Activated T-helper 17 cell treated with anti-CD3 and anti-CD28 coated beads, Interleukin-2, amount 50 U/mL, for 72 hours (primary cell): ENCODE results near the gene OIP5. TPM values are rescaled to one million over a fixed set of nuclear protein-coding genes. Genes with fewer than 3 reads are reported as not detected.
"Not testable (repeated sequence)": the region's sequence is repeated elsewhere in the genome, so short reads cannot be mapped to it uniquely, and the experiment has no call there.

Source experiments
- ATAC-seq: fragments of 150-1000 bp; cut with Tn5 transposase; replicated peaks from 2 replicates; pipeline ENCODE4 v1.10.0; 2021; ENCODE audit warnings: mild to moderate bottlenecking, moderate library complexity
- H3K27ac Mint-ChIP-seq: one replicate; pipeline ENCODE4 v1.8.0; 2022; ENCODE audit warnings: mixed read lengths
- H3K27me3 Mint-ChIP-seq: one replicate; pipeline ENCODE4 v1.8.0; 2022; ENCODE audit warnings: mixed read lengths
- H3K36me3 Mint-ChIP-seq: one replicate; pipeline ENCODE4 v1.8.0; 2022; ENCODE audit warnings: low read depth, mild to moderate bottlenecking, mixed read lengths
- H3K4me1 Mint-ChIP-seq: one replicate; pipeline ENCODE4 v1.8.0; 2022; ENCODE audit warnings: mixed read lengths
- H3K4me3 Mint-ChIP-seq: one replicate; pipeline ENCODE4 v1.8.0; 2022; ENCODE audit warnings: mild to moderate bottlenecking, mixed read lengths
- H3K9me3 Mint-ChIP-seq: one replicate; pipeline ENCODE4 v1.8.0; 2022; ENCODE audit warnings: mixed read lengths
- total RNA-seq, 2 donors: library from RNA; stranded (reverse); gene quantifications; one replicate each; pipeline ENCODE4 v1.2.3, GENCODE V29; 2022

OIP5 gene
- total RNA-seq, 2 donors from 2014 or later, result 9.2 to 13.6 TPM

DNA sequence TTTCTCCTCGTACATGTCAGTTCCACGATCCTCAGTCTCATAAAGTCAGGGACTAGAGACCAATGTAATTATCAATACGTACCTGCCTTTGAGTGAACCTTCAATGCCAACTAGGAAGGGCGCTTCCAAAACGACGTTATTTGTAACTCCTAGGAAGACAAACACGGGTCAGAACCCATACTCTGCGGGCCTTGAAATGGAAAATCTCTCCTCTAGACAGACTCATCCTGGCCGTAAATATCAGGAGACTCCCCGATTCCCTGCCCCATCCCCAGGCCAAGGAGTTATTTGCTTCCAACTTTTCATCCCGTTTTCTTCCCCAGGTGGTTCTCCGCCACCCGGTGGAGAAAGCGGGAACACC is 578 bp downstream of the OIP5 start:
- peak overlapping the region; percentile 93 for H3K27ac Mint-ChIP-seq
- H3K9me3 Mint-ChIP-seq, result no peaks in the 10 kb centered on the region
- no peak for ATAC-seq
- peaks cover 15% of the 10 kb centered on the region for H3K4me1 Mint-ChIP-seq
- H3K27me3 Mint-ChIP-seq, result no peaks in the 10 kb centered on the region
- peaks cover 36% of the 10 kb centered on the region for H3K36me3 Mint-ChIP-seq
- H3K4me3 Mint-ChIP-seq, result peak overlapping the region; percentile 95

DNA sequence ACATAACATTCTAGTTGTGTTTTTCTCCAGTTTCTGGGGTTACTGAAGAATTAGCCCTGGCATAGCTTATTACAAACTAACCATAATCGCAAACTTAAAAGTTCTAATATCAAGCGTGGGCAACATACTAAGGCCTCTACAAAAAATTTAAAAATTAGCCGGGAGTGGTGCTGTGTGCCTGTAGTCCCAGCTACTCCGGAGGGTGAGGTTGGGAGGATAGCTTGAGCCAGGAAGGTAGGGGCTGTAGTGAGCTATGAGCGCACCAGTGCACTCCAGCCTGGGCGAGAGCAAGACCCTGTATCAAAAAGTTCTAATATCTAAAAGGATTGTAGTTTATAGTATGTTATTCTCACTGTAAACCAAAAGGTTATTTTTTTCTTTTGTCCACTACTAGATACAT is 1.1 kb downstream of the OIP5 start:
- peaks cover 10% of the 10 kb centered on the region for H3K4me1 Mint-ChIP-seq
- H3K4me3 Mint-ChIP-seq, result peak overlapping the region; percentile 95
- H3K27me3 Mint-ChIP-seq, result no peaks in the 10 kb centered on the region
- no peak for ATAC-seq
- H3K9me3 Mint-ChIP-seq, result no peaks in the 10 kb centered on the region
- peak overlapping the region; percentile 93 for H3K27ac Mint-ChIP-seq
- peaks cover 30% of the 10 kb centered on the region for H3K36me3 Mint-ChIP-seq

DNA sequence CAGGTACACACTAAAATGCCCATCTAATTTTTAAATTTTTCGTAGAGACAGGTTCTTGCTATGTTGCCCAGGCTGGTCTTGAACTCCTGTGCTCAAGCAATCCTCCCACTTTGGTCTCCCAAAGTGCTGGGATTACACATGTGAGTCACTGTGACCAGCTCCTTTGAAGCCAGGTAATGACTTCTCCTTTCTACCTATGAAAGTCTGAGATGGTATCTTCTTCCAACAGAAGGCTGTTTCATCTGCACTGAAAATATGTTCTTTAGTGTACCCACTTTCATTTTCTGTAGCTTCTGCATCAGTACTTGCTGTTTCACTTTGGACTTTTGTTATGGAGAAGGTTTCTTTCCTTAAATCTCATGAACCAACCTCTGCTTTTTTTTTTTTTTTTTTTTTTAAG is 8.8 kb downstream of the OIP5 start:
- H3K4me1 Mint-ChIP-seq, result no peaks in the 10 kb centered on the region
- H3K27ac Mint-ChIP-seq, result no peak overlapping the region
- no peak overlapping the region for H3K4me3 Mint-ChIP-seq
- no peaks in the 10 kb centered on the region for H3K27me3 Mint-ChIP-seq
- H3K36me3 Mint-ChIP-seq, result no peaks in the 10 kb centered on the region
- H3K9me3 Mint-ChIP-seq, result no peaks in the 10 kb centered on the region
- peak; percentile 80 for ATAC-seq

DNA sequence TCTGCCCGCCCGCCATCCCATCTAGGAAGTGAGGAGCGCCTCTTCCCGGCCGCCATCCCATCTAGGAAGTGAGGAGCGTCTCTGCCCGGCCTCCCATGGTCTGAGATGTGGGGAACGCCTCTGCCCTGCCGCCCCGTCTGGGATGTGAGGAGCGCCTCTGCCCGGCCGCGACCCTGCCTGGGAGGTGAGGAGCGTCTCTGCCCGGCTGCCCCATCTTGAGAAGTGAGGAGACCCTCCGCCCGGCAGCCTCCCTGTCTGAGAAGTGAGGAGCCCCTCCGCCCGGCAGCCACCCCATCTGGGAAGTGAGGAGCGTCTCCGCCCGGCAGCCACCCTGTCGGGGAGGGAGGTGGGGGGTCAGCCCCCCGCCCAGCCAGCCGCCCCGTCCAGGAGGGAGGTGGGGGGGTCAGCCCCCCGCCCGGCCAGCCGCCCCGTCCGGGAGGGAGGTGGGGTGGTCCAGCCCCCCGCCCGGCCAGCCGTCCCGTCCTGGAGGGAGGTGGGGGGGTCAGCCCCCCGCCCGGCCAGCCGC is 11.5 kb downstream of the OIP5 start:
- not testable (repeated sequence) for H3K9me3 Mint-ChIP-seq, H3K36me3 Mint-ChIP-seq, H3K4me1 Mint-ChIP-seq, H3K27ac Mint-ChIP-seq, H3K27me3 Mint-ChIP-seq, H3K4me3 Mint-ChIP-seq, ATAC-seq

DNA sequence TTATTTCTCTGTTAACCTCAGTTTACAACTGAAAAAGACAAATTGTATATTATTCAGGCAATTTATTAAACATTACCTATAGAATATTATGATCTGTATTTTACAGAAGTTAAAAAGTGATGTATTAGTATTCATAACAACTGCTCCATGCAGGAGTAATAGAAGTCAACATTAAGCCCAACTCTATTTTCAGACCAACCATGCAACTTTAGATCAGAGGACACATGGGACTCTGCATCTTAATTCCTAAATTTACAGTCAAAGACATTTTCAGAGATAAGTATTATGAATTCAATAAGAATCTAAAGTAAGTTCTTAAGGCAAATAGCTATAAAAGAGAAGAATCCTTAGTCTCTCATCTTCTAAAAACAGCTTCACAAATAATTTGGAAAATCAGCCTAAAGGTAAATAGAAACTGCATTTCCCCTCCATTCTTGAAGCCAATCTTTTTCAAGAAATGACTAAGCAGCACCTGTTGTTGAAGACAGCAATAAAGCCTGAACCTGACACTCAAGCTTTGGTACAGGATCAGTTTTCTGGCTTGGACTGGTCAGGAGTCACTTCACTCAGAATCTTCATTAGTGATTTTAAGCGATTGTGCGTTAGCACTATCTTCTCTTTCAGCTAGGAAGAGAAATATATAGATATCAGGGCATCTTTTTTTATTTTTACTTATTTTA is 23.0 kb downstream of the OIP5 start:
- no peak overlapping the region for H3K27ac Mint-ChIP-seq
- no peaks in the 10 kb centered on the region for H3K4me1 Mint-ChIP-seq
- ATAC-seq, result no peak
- peaks cover 38% of the 10 kb centered on the region for H3K36me3 Mint-ChIP-seq
- H3K27me3 Mint-ChIP-seq, result no peaks in the 10 kb centered on the region
- no peaks in the 10 kb centered on the region for H3K9me3 Mint-ChIP-seq
- H3K4me3 Mint-ChIP-seq, result no peak overlapping the region

DNA sequence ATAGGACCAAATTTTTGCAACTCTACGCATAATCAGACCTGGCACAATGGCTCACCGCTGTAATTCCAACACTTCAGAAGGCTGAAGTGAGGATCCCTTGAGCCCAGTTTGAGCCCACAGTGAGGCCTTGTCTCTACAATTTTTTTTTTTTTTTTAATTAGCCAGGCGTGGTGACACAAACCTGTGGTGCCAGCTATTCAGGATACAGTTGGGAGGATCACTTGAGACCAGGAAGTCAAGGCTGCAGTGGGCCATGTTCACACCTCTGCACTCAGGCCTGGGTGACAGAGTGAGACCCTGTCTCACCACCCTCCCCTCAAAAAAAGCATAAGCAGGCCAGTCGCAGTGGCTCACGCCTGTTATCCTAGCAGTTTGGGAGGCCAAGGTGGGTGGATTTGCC is 24.7 kb downstream of the OIP5 start:
- H3K4me1 Mint-ChIP-seq, result no peaks in the 10 kb centered on the region
- no peak for ATAC-seq
- H3K27ac Mint-ChIP-seq, result no peak overlapping the region
- no peaks in the 10 kb centered on the region for H3K27me3 Mint-ChIP-seq
- peaks cover 26% of the 10 kb centered on the region for H3K36me3 Mint-ChIP-seq
- H3K9me3 Mint-ChIP-seq, result no peaks in the 10 kb centered on the region
- H3K4me3 Mint-ChIP-seq, result no peak overlapping the region

DNA sequence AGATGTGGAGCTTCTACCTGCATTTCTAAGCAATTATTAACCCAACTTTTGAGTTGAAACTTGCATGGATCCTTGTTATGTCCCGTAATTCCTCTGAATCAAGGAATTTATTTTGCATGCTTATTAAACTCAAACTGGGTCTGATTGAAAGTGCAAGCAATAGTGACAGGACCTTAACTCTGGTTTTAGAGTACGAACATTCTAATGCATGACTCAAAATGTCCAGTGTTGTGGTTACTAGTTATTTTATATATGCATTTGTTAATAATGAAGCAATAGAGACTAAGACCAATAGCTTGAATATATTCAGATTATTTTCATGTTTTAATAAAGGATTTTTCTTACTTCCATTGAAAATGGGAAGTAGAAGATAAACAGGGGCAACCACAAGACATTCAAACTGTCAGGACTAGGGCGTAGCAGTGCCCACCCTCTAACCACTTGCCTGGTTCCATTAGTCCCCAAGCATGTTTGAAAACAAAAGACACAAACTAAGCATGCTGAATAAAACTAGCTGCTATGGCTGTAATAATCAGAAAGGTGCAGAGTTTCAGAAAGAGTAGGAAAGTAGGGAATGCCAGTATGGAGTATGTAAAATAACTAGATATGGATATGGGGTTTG is 28.1 kb downstream of the OIP5 start:
- Mint-ChIP-seq H3K36me3 (peaks cover 35% of the 10 kb centered on the region), H3K4me1 (peaks cover 6% of the 10 kb centered on the region), H3K27ac (no peak overlapping the region), H3K4me3 (no peak overlapping the region), H3K9me3 (no peaks in the 10 kb centered on the region), H3K27me3 (no peaks in the 10 kb centered on the region)
- no peak for ATAC-seq

DNA sequence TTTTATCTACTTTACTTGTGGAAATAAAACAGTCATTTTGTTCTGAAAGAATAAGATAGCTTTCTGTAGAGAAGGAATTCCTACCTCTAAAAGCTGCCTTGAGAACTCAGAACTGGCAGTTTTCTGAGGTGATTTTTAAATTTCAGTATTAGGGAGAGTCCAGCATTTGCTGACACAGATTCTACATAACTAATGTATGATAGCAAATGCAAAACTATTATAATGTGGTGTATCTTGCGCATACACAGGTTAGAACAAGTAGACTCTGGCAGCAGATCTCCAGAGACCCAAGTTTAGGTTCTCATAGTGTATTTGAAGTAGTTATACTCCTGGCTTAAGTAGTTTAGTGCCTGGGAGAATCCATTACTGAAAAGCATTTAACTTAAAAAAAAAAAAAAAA is 30.8 kb downstream of the OIP5 start:
- Mint-ChIP-seq H3K4me1 (peaks cover 6% of the 10 kb centered on the region), H3K27ac (no peak overlapping the region), H3K4me3 (no peak overlapping the region), H3K36me3 (peaks cover 54% of the 10 kb centered on the region), H3K27me3 (no peaks in the 10 kb centered on the region), H3K9me3 (no peaks in the 10 kb centered on the region)
- ATAC-seq, result no peak

DNA sequence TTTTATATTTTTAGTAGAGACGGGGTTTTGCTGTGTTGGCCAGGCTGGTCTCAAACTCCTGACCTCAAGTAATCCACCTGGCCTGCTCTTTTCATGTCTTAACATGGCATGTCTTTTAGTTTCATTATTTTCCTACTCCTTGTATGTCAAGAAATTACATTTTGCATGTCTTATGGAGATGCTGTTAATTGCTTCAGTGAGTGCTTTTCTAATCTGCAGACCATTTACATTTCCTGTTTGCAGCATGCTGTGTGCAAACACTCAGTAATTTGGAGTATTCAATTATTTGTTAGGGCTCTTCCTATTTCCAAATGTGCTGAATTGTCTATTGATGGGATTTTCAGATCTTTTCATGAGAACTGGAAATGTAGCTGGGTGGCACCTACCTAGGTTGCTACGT is 31.3 kb downstream of the OIP5 start:
- not testable (repeated sequence) for H3K4me3 Mint-ChIP-seq, H3K27me3 Mint-ChIP-seq, H3K27ac Mint-ChIP-seq, ATAC-seq, H3K4me1 Mint-ChIP-seq, H3K9me3 Mint-ChIP-seq
- peaks cover 58% of the 10 kb centered on the region for H3K36me3 Mint-ChIP-seq

DNA sequence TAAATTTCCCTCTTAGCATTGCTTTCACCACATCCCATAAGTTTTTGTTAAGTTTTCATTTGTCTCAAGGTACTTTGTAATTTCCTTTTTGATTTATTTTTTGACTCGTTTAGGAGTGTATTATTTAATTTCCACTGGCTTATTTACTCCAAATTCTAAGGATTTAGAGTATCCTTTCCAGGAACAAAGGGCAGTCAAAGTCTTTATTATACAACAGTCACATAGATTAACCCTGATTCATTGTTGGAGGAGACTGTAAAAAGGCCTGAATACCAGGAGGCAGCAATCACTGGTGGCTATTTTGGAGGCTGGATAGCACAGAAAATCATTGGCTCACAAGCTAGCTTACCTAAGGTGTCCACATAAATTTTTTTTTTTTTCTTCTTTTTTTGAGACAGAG is 39.9 kb downstream of the OIP5 start:
- Mint-ChIP-seq H3K9me3 (no peaks in the 10 kb centered on the region), H3K36me3 (peaks cover 91% of the 10 kb centered on the region), H3K4me3 (no peak overlapping the region), H3K4me1 (peaks cover 12% of the 10 kb centered on the region), H3K27me3 (no peaks in the 10 kb centered on the region), H3K27ac (no peak overlapping the region)
- ATAC-seq, result no peak

DNA sequence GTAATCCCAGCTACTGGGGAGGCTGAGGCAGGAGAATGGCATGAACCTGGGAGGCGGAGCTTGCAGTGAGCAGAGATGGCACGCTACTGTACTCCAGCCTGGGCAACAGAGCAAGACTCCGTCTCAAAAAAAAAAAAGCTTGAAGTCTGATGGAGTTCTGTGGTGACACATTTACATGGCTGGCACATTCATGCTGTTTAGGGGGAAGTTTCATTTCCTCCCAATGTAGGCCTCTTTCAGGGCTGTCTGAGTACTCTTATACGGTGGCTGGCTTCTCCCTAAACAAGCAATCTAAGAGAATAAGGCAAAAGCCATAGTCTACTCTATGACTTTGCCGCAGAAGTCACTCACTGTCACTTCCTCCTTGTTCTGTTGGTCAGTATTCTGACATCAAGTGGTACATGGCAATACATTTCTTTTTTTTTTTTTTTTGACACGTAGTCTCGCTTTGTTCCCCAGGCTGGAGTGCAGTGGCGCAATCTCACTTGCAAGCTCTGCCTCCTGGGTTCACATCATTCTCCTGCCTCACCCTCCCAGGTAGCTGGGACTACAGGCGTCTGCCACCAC is 41.2 kb downstream of the OIP5 start:
- H3K27me3 Mint-ChIP-seq, result no peaks in the 10 kb centered on the region
- H3K27ac Mint-ChIP-seq, result no peak overlapping the region
- no peaks in the 10 kb centered on the region for H3K9me3 Mint-ChIP-seq
- H3K4me3 Mint-ChIP-seq, result no peak overlapping the region
- ATAC-seq, result no peak
- peaks cover 16% of the 10 kb centered on the region for H3K4me1 Mint-ChIP-seq
- H3K36me3 Mint-ChIP-seq, result peaks cover 92% of the 10 kb centered on the region

DNA sequence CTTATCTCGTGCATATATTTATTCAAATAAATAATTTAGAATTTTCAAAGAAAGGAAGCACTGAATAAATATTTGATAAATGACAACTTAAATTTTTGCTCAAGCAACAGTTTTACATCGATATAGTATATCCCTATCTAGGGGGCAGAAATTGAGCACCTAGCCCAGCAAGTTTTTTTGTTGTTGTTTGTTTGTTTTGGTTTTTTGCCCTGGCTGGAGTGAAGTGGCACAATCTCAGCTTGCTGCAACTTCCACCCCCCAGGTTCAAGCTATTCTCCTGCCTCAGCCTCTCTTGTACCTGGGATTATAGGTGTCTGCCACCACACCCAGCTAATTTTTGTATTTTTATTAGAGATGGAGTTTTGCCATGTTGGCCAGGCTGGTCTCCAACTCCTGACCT is 42.4 kb downstream of the OIP5 start:
- Mint-ChIP-seq H3K4me1 (peaks cover 22% of the 10 kb centered on the region), H3K27ac (no peak overlapping the region), H3K27me3 (no peaks in the 10 kb centered on the region), H3K9me3 (no peaks in the 10 kb centered on the region), H3K4me3 (no peak overlapping the region), H3K36me3 (peaks cover 92% of the 10 kb centered on the region)
- ATAC-seq, result no peak

DNA sequence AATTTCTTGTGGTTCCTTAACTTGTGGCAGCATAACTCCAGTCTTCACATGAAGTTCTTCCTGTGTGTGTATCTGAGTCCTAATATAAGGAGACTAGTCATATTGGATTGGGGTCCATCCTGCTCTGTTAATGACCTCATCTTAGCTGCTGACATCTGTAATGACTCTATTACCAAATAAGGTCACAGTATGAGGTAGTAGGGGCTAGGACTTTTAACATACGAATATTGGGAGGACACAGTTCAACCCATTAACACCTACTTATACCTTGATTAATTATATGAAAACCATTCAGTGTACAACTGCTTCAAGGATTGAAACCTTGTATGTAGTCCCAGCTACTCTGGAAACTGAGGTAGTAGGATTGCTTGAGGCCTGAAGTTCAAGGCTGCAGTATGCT is 43.9 kb downstream of the OIP5 start:
- peaks cover 94% of the 10 kb centered on the region for H3K36me3 Mint-ChIP-seq
- peak overlapping the region; percentile 22 for H3K4me3 Mint-ChIP-seq
- ATAC-seq, result no peak
- H3K4me1 Mint-ChIP-seq, result peaks cover 18% of the 10 kb centered on the region
- H3K9me3 Mint-ChIP-seq, result no peaks in the 10 kb centered on the region
- H3K27me3 Mint-ChIP-seq, result no peaks in the 10 kb centered on the region
- no peak overlapping the region for H3K27ac Mint-ChIP-seq

DNA sequence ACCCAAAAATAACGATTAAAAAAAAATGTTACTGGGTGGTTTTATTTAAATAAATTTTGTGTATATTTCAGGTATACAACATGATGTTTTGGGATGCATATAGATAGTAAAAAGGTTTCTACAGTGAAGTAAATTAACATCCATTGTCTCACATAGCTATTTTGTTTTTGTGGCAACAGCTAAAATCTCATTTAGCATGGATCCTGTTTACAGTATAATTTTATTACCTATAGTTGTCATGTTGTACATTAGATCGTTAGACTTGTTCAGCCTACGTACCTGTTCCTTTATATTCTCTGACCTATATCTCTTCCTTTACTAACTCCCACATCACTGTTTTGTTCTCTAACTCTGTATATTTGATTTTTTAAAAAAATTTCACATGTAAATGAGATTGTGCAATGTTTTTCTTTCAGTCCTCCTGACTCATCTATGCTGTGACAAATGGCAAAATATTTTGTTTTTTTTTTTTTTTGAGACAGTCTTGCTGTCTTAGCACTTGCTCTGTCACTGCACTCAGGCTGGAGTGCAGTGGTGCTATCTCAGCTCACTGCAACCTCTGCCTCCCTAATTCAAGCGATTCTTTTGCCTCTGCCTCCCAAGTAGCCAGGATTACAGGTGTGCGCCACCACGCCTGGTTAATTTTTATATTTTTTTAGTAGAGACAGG is 45.6 kb downstream of the OIP5 start:
- Mint-ChIP-seq H3K36me3 (peaks cover 82% of the 10 kb centered on the region), H3K4me3 (peak overlapping the region; percentile 96), H3K9me3 (no peaks in the 10 kb centered on the region), H3K4me1 (peaks cover 18% of the 10 kb centered on the region), H3K27ac (no peak overlapping the region), H3K27me3 (no peaks in the 10 kb centered on the region)
- no peak for ATAC-seq

DNA sequence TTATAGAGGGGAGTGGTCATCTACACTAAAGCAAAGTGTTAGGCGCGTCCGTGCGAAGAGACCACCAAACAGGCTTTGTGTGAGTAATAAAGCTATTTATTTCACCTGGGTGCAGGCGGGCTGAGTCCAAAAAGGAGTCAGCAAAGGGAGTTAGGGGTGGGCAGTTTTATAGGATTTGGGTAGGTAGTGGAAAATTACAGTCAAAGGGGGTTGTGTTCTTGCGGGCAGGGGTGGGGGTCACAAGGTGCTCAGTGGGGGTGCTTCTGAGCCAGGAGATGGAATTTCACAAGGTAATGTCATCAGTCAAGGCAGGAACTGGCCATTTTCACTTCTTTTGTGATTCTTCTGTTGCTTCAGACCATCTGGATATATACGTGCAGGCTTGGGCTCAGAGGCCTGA is 47.1 kb downstream of the OIP5 start:
- Mint-ChIP-seq H3K9me3 (no peaks in the 10 kb centered on the region), H3K27ac (peak overlapping the region; percentile 96), H3K36me3 (peaks cover 67% of the 10 kb centered on the region), H3K27me3 (no peaks in the 10 kb centered on the region), H3K4me3 (peak overlapping the region; percentile 96), H3K4me1 (peaks cover 18% of the 10 kb centered on the region)
- no peak for ATAC-seq
